OCI-LY7 (cell line): Measurements from ENCODE around the gene HCFC1.

Source experiments
- CTCF ChIP-seq: fragments of 200-600 bp; sonication (generic); conservative IDR thresholded peaks from 2 replicates; pipeline ENCODE4 v1.5.1; 2014; ENCODE audit warnings: mild to moderate bottlenecking, antibody characterized with exemption, low read length, moderate library complexity, mixed read lengths
- EZH2phosphoT487 ChIP-seq: fragments of 200-600 bp; sonication (generic); IDR thresholded peaks from 2 replicates; pipeline ENCODE4 v1.6.1; 2018; ENCODE audit warnings: low read depth, borderline replicate concordance, mild to moderate bottlenecking, mixed run types, antibody characterized with exemption, low read length, moderate library complexity, mixed read lengths

GRCh38 chrX:154008521-154008920 is 36.9 kb upstream of the HCFC1 start:
- no peak for TF ChIP-seq CTCF
- no peak for TF ChIP-seq EZH2phosphoT487
